GM23248 (cell line): ENCODE measurements around the gene TAOK1.

Source experiments
- EZH2 ChIP-seq: fragments of 200-600 bp; sonication (generic); IDR thresholded peaks from 2 replicates; pipeline ENCODE4 v1.6.1; 2018; ENCODE audit warnings: antibody characterized with exemption, mild to moderate bottlenecking; ENCODE audit not compliant: insufficient read depth, poor library complexity, severe bottlenecking
- EZH2phosphoT487 ChIP-seq: fragments of 200-600 bp; sonication (generic); IDR thresholded peaks from 2 replicates; pipeline ENCODE4 v1.6.1; 2018; ENCODE audit warnings: antibody characterized with exemption, moderate library complexity, mild to moderate bottlenecking, low read depth; ENCODE audit not compliant: insufficient read depth

GRCh38 chr17:29588562-29589411 lies 198.6 kb downstream of the TAOK1 start:
- TF ChIP-seq EZH2 (no peak), EZH2phosphoT487 (no peak)
